KMS-11 (cell line): Measurements from ENCODE around the gene ESAM.

ENCODE experiments used
- H2AFZ ChIP-seq: fragments of 200-600 bp; sonication (generic); 2 replicates; pipeline ENCODE4 v1.6.1; 2016; ENCODE audit warnings: antibody characterized with exemption, mixed run types, low read depth
- H3K27ac ChIP-seq: fragments of 200-600 bp; sonication (generic); 2 replicates; pipeline ENCODE4 v1.6.1; 2016; ENCODE audit warnings: mild to moderate bottlenecking, mixed run types
- H3K27me3 ChIP-seq: fragments of 200-600 bp; sonication (generic); 2 replicates; pipeline ENCODE4 v1.6.1; 2017; ENCODE audit warnings: mild to moderate bottlenecking, low read depth, mixed run types, moderate library complexity; ENCODE audit not compliant: insufficient read depth
- H3K36me3 ChIP-seq: fragments of 200-600 bp; sonication (generic); 2 replicates; pipeline ENCODE4 v1.6.1; 2017; ENCODE audit warnings: mild to moderate bottlenecking, mixed run types; ENCODE audit not compliant: insufficient read depth
- H3K4me1 ChIP-seq: fragments of 200-600 bp; sonication (generic); 2 replicates; pipeline ENCODE4 v1.6.1; 2016; ENCODE audit warnings: mild to moderate bottlenecking, low read depth, mixed run types; ENCODE audit not compliant: poor library complexity, severe bottlenecking
- H3K4me2 ChIP-seq: fragments of 200-600 bp; sonication (generic); 2 replicates; pipeline ENCODE4 v1.7.0; 2016; ENCODE audit warnings: mild to moderate bottlenecking, mixed run types
- H3K4me3 ChIP-seq: fragments of 200-600 bp; sonication (generic); IDR thresholded peaks from 2 replicates; pipeline ENCODE4 v1.6.1; 2017; ENCODE audit warnings: low read depth, low read length, mixed read lengths; ENCODE audit not compliant: insufficient read depth
- H3K79me2 ChIP-seq: fragments of 200-600 bp; sonication (generic); 2 replicates; pipeline ENCODE4 v1.6.1; 2016; ENCODE audit warnings: low read depth, mixed run types; ENCODE audit not compliant: insufficient read depth
- H3K9ac ChIP-seq: fragments of 200-600 bp; sonication (generic); 2 replicates; pipeline ENCODE4 v1.6.1; 2016; ENCODE audit warnings: mild to moderate bottlenecking, mixed run types
- H4K20me1 ChIP-seq: fragments of 200-600 bp; sonication (generic); 2 replicates; pipeline ENCODE4 v1.6.1; 2016; ENCODE audit warnings: mild to moderate bottlenecking, mixed run types; ENCODE audit not compliant: insufficient read depth
- TF ChIP-seq, protein P1 (sequence below): fragments of 200-600 bp; sonication (generic); conservative IDR thresholded peaks from 2 replicates; pipeline ENCODE4 v1.6.1; 2017; ENCODE audit warnings: low read depth, mild to moderate bottlenecking, antibody characterized with exemption, low read length, moderate library complexity, mixed read lengths

ESAM gene

DNA sequence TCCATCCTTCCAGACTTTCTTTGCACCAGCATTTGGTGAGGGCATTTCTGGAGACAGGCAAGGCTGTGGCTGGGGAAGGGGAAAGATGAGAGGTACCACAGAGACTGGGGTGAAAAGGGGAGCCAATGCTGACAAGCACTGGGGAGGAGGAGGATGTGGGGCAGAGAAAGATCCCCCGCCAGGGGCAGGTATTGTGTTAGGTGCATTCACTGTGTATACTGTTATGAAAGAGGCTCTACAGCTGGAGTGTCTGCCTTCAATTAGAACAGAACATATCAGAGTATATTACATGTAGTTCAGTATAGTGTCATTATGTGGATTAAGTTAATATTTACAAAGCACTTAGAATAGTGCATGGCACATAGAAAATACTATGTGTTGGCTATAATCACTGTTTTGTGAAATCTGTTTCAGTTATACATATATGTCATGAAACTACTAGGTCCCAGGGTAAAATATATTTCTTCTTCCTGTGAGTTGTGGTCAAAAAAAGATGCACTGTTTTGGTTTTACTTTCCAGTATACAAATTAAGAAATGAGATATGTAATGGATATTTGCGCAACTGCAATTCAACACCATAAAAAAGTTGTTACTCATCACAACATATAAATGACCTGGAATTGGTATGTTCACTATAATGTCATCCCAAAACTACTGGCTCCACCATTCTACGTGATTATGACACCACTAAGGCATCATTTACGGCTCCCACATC is 29.7 kb upstream of the ESAM start:
- Histone ChIP-seq H3K36me3 (no peaks in the 10 kb centered on the region), H2AFZ (no peak overlapping the region), H3K4me2 (no peak overlapping the region; the same call in 1 of the 2 replicates), H3K79me2 (peaks cover 34% of the 10 kb centered on the region; the same call in 1 of the 2 replicates), H4K20me1 (no peaks in the 10 kb centered on the region), H3K27me3 (no peaks in the 10 kb centered on the region), H3K9ac (no peak overlapping the region), H3K27ac (no peak overlapping the region), H3K4me1 (peaks cover 29% of the 10 kb centered on the region), H3K4me3 (no peak overlapping the region)
- TF ChIP-seq, protein P1, sequence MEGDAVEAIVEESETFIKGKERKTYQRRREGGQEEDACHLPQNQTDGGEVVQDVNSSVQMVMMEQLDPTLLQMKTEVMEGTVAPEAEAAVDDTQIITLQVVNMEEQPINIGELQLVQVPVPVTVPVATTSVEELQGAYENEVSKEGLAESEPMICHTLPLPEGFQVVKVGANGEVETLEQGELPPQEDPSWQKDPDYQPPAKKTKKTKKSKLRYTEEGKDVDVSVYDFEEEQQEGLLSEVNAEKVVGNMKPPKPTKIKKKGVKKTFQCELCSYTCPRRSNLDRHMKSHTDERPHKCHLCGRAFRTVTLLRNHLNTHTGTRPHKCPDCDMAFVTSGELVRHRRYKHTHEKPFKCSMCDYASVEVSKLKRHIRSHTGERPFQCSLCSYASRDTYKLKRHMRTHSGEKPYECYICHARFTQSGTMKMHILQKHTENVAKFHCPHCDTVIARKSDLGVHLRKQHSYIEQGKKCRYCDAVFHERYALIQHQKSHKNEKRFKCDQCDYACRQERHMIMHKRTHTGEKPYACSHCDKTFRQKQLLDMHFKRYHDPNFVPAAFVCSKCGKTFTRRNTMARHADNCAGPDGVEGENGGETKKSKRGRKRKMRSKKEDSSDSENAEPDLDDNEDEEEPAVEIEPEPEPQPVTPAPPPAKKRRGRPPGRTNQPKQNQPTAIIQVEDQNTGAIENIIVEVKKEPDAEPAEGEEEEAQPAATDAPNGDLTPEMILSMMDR, result no peak

DNA sequence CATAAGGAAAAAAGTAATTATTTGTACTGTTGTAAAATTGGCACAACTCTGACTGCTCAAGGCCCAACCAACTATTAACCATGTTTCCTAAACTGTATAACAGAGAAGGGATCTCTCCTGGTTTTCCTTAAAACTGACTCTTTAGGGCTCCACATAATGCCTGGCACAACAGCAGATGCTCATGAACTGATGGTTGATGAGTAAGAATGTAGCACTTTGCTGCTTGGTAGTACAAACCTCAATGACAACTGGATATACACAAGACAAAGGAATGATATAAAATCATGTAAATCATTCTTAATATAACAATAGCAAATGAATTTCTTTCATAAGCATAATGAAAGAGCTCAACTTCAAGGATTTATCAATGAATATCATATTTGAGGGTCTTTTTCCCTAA is 26.4 kb upstream of the ESAM start:
- H3K36me3 ChIP-seq, result no peaks in the 10 kb centered on the region
- H3K27me3 ChIP-seq, result no peaks in the 10 kb centered on the region
- no peak overlapping the region for H3K4me3 ChIP-seq
- peaks cover 24% of the 10 kb centered on the region for H3K4me1 ChIP-seq
- H3K79me2 ChIP-seq, result peaks cover 22% of the 10 kb centered on the region; the same call in 1 of the 2 replicates
- no peak overlapping the region for H2AFZ ChIP-seq
- no peak overlapping the region for H3K4me2 ChIP-seq
- no peak overlapping the region for H3K27ac ChIP-seq
- H4K20me1 ChIP-seq, result no peaks in the 10 kb centered on the region
- no peak overlapping the region for H3K9ac ChIP-seq
- TF ChIP-seq, protein P1, result no peak

DNA sequence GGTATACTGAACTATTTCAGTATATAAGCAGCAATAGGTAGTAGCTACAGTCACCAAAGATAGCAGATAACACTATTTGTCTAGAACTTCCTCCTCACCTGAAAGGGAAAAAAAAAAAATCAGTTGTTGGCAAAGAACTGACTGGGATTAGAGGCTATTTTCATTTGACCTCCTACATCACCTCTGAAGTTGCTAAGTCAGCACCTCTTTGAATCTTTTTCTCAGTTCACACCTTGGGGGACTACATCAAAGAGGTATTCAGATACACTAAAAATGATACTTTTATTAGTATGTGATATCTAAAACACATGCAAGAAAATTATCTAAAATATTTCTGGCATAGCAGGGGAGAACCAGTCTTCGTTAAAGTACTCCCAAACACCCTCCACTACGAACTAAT is 22.0 kb upstream of the ESAM start:
- H3K4me1 ChIP-seq, result peaks cover 4% of the 10 kb centered on the region
- H2AFZ ChIP-seq, result no peak overlapping the region
- no peak overlapping the region for H3K4me3 ChIP-seq
- TF ChIP-seq, protein P1, result no peak
- no peak overlapping the region for H3K9ac ChIP-seq
- H3K79me2 ChIP-seq, result no peaks in the 10 kb centered on the region
- no peak overlapping the region for H3K4me2 ChIP-seq
- no peaks in the 10 kb centered on the region for H3K36me3 ChIP-seq
- H4K20me1 ChIP-seq, result no peaks in the 10 kb centered on the region
- no peaks in the 10 kb centered on the region for H3K27me3 ChIP-seq
- no peak overlapping the region for H3K27ac ChIP-seq

DNA sequence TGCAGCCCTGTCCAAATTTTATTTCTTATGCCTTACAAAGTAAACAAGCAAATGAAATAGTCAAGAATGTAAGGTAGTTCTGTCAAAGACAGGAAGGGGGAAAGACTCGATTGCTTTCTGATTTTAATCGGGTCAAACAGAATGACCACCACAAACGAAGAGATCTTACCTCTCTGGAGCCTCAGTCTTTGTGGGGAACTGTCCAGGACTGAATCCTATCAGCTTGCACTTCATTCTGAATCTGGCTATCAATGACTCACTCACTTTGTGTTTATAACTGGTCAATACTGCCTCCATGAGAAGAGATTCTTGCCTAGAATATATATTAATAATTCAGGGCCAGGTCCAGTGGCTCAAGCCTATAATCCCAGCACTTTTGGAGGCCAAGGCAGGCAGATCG is 20.9 kb upstream of the ESAM start:
- Histone ChIP-seq H4K20me1 (no peaks in the 10 kb centered on the region), H3K4me1 (peaks cover 4% of the 10 kb centered on the region), H3K4me2 (no peak overlapping the region), H3K79me2 (no peaks in the 10 kb centered on the region), H3K4me3 (no peak overlapping the region), H3K27me3 (no peaks in the 10 kb centered on the region), H2AFZ (no peak overlapping the region), H3K27ac (no peak overlapping the region), H3K36me3 (no peaks in the 10 kb centered on the region), H3K9ac (no peak overlapping the region)
- TF ChIP-seq, protein P1, result no peak
